Measurements from ENCODE around the gene GIGYF2. TPM values are rescaled to one million over a fixed set of nuclear protein-coding genes. Genes with fewer than 3 reads are reported as not detected.

Gene GIGYF2
- total RNA-seq, 1 donor from 2014 or later = 70.3 TPM

DNA sequence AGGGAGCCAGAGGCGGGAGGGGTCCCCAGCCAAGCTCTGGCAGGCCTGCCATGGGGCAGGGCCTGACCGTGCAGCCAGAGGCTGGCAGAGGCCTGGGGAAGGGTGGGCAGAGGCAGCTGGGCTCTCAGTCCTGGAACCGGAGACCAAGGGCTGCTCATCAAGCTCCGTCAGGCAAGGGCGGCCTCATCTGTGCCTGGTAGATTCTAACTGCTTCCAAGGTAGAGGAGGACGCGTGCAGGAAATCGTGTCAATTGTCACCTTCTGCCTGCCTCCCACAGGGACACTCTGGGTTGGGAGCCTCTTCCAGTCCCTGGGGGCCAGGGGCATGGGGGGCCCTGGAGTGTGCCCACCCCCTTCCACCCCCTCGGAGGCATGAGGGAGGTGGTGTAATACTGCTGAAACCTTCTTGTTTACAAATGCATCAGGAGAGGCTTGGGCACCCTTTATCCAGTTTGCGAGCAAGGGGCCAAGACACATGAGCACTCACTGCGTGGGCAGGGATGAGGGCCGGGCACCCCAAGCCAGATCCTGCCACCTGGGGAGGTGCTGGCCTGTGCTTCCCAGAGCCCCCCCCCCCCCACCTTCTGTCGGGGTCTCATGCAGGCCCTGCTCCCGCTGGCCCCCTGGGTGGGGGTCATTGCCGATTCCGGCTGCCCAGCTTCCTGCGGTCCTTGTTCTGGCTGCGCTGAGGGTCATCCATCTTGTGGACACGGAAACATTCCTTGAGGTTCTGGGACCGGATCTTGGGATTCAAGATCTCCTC, 181.9 kb downstream of the GIGYF2 start:
- DNase-seq (ENCODE audit: low read depth) = no peak

DNA sequence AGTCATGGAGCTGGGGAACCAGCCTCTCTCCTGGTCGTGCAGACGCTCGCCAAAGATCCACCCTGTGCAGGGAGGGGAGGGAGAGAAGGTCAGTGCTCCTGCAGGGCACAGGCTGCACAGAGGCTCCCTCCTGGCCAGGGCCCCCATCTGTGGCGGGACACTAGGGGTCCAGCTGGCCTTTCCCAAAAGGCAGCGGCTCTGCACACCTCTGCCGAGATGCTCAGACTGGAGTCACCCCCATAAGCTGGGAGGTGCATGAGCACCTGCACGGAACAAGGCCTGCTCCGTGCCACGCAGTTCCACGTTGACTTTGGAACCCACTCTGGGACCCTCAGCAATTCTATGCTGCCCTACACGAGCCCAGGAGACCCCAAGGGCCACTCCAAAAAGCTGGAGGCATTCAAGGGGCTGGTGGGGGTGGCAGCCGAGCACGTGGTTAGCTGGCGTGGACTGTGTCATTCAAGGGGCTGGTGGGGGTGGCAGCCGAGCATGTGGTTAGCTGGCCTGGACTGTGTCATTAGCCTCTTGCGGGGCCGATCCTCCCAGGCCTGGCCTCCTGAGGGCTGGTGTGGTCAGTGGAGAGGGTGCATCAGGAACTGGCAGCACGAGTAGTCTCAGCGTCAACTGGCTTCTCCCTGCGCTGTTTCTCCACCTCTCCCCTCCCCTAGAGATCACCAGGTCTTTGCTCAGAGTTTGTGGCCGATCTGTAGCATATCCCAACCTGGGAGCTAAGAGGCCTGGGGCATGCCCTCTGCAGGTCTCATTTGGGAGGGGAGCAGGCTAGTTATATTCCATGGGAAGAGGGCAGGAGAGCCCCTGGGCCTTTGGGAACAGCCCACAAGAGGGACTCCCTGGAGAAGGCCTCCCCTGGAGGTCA, 182.7 kb downstream of the GIGYF2 start:
- no peak for DNase-seq (ENCODE audit: low read depth)

GRCh38 chr2:232880764-232881351, 183.7 kb downstream of the GIGYF2 start:
- DNase-seq (ENCODE audit: low read depth) = no peak

DNA sequence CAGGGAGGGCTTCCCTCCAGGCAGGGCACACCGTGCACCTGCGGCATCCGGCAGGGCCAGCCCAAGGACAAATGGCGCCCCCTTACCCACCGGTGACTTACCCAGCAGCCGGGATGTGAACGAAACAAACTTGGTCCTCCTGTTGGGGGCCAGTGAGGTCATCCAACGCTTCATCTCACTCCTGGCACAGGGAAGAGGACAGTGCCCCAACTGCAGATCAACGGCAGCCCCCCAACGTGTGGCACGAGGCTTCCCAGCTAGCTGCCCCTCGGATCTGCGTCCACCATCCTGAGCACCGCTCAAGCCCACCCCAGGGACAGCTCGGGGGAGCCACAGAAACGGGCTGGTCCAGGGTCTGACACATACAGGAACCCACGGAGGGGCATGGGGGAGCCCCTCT, 185.0 kb downstream of the GIGYF2 start:
- no peak for DNase-seq (ENCODE audit: low read depth)

GRCh38 chr2:232882505-232883115, 185.5 kb downstream of the GIGYF2 start:
- no peak for DNase-seq (ENCODE audit: low read depth)

DNA sequence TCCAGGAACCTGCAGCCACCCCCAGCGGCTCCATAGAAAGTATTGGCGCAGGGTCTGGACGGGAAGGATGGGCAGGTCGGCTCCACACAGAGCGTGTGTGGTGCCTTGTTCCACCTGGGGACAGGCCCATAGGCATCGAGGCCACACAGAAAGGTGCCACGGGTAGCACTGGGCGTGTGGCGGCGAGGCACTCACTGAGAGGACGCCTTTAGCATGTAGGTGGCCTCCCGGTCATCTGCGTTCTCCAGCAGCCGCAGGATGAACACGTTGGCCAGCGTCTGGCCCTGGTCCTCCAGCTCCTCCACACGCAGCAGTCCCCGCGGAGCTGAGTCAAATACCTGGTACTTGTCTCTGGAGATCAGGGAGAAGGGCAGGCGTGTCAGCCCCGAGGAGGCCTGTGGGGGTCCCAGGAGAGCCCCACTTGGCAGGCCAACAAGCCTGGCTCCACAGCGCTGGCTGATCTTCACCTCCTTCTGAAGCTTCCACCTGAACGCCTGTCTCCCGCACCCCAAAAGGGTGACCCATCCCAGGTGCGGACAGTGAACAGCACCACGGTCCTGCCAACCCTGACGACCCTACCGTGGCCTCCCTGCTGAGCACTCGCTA, 186.1 kb downstream of the GIGYF2 start:
- no peak for DNase-seq (ENCODE audit: low read depth)

DNA sequence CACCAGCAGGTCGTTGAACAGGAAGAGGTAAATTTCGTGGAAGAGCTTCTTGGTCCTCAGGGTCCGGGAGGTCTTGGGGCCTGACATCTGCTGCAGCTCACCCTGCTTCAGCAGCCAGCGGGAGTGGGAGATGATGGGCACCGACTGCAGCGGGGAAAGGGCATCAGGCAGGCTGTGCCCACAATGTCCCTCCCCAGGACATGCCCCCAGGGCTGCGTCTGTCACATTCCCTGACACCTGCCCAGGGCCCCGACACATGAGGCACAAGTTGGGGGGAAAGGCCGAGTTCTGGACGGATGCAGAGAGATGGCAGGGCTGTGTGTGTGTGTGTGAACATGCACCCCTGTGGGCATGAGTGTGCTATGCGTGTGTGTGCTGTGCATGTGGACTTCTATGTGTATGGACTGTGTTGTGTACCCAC, 186.9 kb downstream of the GIGYF2 start:
- DNase-seq (ENCODE audit: low read depth) = no peak

DNA sequence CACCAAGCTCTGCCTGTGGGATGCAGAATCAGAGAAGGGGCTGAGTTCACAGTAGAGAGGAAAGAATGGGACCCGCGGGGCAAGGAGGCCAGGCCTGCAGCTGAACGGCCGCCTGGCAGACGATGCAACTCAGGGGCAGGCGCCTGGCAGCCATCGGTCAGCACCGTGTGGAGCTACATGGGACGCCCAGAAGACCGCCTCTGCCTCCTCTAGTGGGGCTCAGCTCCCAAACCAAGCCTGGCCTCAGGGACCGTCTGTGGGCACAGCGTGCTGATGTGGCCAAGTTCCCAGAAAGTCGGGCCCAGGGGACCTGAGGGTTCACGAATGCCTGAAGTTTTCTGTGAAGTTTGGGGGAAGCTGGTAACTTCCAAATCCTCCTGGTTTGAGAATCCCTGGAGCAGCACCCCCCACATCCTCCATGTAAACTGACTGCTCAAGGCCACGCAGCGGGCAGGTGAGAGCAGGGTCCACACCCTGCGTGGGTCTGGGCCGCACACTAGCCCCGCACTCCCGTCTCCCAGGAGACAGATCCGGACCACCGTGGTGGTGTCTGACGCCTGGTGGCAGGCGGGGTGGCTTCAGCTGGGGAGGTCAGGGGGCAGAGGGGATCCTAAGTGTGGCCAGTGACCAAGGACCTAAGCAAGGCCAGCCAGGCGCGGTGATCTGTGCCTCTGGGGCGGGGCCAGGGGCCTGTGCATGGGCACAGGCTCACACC, 187.6 kb downstream of the GIGYF2 start:
- DNase-seq (ENCODE audit: low read depth) = no peak

GRCh38 chr2:232885264-232885961, 188.3 kb downstream of the GIGYF2 start:
- DNase-seq (ENCODE audit: low read depth) = no peak

DNA sequence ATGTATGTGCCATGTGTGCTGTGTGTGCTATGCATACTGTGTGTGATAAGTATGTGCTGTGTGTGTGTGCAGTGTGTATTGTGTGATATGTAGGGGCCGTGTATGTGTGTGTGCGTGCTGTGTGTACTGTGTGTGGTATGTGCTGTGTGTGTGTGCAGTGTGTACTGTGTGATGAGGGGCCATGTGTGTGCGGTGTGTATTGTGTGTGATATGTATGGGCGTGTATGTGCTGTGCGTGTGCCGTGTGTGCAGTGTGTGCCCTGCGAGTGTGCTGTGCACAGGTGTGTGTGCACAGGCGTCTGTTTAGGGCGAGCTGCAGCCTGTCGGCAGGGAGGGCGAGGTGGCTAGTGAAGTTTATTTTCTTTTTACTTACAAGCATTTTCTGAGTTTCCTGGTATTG, 189.0 kb downstream of the GIGYF2 start:
- DNase-seq (ENCODE audit: low read depth) = no peak

- DNase-seq (ENCODE audit: low read depth) = no peak
Measured at GRCh38 chr2:232886632-232887031, 189.5 kb downstream of the GIGYF2 start.

DNA sequence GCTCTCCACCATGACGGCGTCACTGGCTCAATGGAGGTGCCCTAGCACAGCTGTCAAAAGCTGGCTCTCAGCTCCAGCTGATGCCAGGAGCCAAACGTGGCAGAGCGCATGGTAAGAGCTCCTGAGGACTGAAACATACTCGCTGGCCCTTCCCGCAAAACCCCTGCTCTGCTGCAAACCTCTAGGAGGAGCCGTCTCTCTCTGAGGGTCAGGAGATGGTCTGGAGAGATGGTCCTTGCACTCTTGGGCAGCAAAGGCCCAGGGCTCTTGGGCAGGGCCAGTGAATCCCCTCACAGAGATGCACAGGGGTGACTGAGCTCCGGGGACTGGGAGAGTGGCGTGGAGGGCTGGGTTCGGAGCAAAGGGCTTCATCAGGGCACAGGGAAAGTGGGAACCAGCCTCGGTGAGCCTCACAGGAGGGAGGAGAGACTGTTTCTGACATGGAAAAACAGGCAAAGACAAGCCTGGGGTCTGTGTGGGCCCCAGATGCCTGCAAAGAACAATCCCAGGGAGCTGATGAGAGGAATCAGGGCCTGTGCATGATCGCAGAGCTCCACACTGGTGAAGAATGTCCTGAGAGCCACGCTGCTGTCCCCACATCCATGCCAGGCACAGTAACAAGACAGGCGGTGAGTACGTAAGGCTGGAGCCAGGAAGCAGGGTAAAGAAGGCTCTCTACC, 190.2 kb downstream of the GIGYF2 start:
- no peak for DNase-seq (ENCODE audit: low read depth)

GRCh38 chr2:232888099-232888836, 191.1 kb downstream of the GIGYF2 start:
- no peak for DNase-seq (ENCODE audit: low read depth)

- no peak for DNase-seq (ENCODE audit: low read depth)
Measured at GRCh38 chr2:232888839-232889529, 191.9 kb downstream of the GIGYF2 start.

DNA sequence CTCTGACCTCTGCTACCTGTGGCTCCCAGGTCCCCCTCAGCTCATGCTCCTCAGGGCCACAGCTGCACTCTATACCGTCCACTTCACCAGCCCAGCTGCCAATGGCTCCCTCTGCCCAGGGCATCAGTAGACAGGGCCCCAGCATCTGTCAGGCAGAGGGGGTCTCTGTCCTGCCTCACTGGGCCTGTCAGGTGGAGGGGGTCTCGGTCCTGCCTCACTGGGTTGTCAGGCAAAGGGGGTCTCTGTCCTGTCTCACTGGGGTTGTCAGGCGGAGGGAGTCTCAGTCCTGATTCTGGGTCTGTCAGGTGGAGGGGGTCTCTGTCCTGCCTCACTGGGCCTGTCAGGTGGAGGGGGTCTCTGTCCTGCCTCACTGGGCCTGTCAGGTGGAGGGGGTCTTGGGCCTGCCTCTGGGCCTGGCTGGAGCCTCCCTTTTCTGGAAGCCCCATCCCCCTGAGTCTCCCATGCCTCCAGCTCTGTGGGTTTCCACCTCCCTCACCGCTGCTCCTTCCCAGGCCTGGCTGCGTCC, 192.8 kb downstream of the GIGYF2 start:
- DNase-seq (ENCODE audit: low read depth) = no peak

DNA sequence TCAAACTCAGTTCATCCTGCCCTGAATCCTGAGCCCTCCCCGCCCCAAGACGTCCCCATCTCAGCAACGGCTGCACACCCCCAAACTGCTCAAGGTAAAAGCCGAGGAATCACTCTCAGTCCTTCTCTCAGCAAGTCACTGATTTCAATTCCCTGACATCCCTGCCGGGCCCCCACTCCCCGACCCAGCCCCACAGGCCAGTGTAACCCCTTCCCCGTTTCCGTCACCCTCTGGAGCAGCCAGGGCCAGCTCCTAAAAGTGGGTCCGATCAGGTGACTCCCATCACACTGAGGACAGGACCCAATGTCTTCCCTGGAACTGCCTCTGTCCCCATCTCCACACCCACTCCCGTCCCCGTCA, 193.4 kb downstream of the GIGYF2 start:
- no peak for DNase-seq (ENCODE audit: low read depth)

- peak; percentile 52 for DNase-seq (ENCODE audit: low read depth)
Measured at GRCh38 chr2:232890896-232891601, 193.9 kb downstream of the GIGYF2 start.

DNA sequence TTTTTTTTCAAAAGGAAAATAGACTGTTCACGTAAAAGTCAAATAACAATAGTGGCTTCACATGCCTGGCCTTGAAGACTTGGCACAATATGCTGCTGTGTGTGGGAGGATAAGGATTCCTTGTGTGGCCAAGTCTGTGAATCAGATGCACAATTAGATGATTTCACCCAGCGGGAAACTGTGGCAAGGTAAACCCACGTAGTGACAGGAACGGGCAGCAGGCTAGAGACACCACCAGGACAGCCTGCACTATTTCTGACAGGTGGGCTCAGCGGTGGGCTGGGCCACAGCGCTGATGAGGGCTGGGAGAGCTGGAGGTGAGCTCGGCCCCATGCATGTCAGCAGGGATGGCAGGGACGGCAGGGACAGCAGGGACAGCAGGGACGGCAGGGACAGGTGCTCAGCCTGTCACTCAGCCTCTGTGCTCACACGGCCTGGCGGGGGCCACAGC, 194.5 kb downstream of the GIGYF2 start:
- DNase-seq (ENCODE audit: low read depth) = peak; percentile 73

All from renal cortical epithelial cell (primary cell).